ENCODE data around the gene WDR1.

DNA sequence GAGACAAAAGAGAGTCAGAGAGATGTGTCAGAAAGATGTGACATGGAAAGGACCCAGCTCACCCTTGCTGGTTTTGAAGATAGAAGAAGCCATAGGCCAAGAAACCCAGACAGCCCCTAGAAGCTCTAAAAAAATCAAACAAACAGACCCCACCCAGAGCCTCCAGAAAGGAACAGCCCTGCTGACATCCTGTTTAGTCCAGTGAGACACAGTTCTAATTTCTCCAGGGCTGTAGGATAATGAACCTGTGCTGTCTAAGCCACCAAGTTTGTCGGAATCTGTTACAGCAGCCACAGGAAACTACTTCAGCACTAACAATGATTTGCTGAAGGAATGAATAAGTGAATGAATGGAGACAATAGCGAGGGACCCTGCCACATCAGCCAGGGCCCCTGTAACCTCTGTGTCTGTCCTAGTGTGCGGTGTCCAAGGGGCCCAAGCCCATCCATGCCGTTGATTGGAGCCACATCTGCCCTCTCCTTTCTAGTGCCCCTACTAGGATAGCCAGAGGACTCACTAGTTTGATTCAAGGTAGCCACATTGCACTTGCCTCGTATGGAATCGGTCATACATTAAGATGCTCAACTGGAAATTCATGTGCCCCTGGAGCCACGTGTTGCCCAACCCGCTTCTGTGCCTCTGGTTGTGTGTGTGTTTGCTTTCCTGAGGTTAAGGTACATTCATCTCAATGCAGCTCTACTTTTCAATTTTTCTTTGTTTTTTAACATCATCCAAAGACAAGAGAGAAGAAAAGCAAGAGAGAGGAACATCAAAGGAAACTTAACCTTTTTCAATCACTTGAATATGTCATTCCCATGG lies 62.8 kb downstream of the WDR1 start:
- TF ChIP-seq, protein P1, sequence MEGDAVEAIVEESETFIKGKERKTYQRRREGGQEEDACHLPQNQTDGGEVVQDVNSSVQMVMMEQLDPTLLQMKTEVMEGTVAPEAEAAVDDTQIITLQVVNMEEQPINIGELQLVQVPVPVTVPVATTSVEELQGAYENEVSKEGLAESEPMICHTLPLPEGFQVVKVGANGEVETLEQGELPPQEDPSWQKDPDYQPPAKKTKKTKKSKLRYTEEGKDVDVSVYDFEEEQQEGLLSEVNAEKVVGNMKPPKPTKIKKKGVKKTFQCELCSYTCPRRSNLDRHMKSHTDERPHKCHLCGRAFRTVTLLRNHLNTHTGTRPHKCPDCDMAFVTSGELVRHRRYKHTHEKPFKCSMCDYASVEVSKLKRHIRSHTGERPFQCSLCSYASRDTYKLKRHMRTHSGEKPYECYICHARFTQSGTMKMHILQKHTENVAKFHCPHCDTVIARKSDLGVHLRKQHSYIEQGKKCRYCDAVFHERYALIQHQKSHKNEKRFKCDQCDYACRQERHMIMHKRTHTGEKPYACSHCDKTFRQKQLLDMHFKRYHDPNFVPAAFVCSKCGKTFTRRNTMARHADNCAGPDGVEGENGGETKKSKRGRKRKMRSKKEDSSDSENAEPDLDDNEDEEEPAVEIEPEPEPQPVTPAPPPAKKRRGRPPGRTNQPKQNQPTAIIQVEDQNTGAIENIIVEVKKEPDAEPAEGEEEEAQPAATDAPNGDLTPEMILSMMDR (IDR thresholded peaks at IDR 0.05; ENCODE audit: insufficient read depth, low read length, poor library complexity, severe bottlenecking), result no peak
- no peak for TF ChIP-seq EZH2phosphoT487 (conservative IDR thresholded peaks at IDR 0.05; ENCODE audit: low read length)

Data from SU-DHL-6 (cell line).